Stimulated activated CD4-positive, alpha-beta T cell treated with anti-CD3 and anti-CD28 coated beads, Interleukin-4, amount 100 ng/mL, for 48 hours (primary cell): ENCODE results near the gene WWC2.
"Not testable (repeated sequence)": the region's sequence is repeated elsewhere in the genome, so short reads cannot be mapped to it uniquely, and the experiment has no call there.

Source experiments
- DNase-seq, 2 donors: peaks; one replicate each; pipeline ENCODE4 v3.0.0-alpha.2; 2020; ENCODE audit warnings: low read depth in 2 of 2

The WWC2 gene

DNA sequence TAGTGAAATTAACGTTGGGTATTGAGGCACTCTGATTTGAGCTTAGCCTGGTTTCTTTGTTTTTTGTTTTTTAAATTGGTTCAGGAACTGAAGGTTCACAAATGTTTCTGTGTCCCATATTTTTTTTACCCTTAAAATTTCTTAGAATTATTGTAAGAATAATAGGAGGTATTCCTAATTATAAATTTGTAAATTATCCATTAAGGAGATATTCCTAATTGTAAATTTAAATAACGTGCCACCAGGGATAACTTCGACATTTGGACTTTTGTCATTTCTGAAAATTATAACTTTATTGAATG is 1.2 kb downstream of the WWC2 start:
- DNase-seq = no peak

DNA sequence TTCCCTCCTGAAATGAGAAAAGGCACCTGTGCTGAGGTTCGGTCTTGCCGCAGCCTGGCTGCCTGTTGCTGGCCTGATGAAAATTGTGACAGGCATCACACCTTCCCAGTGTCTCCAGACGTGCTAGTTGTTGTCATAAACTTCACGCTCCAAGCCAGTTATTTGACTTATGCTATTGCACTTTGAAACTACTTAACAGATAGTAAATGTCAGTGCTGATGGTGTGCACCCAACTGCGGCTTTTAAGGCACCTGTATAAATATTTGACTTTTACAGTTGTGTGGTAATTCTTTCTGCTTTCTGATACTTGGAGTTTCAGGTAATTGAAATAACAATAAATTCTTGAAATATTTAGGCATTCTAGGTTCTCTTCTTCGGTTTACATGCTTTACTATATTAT is 1.8 kb downstream of the WWC2 start:
- DNase-seq = no peak

- no peak for DNase-seq
Measured at GRCh38 chr4:183101956-183102480, 3.0 kb downstream of the WWC2 start.

GRCh38 chr4:183105092-183105491 is 6.0 kb downstream of the WWC2 start:
- no peak for DNase-seq

DNA sequence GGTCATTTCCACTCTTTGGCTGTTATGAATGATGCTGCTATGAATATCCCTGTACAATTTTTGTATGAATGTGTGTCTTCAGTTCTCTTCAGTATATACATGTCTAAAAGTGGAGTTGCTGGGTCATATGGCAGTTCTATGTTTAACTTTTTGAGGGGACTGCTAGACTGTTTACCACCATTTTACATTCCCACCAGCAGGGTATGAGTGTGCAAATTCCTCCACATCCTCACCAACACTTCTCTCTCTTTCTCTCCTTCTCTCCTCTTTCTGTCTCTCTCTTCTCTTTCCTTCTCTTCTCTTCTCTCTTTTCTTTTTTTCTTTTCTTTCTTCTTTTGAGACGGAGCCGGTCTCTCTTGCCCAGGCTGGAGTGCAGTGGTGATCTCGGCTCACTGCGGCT is 7.8 kb downstream of the WWC2 start:
- no peak for DNase-seq

DNA sequence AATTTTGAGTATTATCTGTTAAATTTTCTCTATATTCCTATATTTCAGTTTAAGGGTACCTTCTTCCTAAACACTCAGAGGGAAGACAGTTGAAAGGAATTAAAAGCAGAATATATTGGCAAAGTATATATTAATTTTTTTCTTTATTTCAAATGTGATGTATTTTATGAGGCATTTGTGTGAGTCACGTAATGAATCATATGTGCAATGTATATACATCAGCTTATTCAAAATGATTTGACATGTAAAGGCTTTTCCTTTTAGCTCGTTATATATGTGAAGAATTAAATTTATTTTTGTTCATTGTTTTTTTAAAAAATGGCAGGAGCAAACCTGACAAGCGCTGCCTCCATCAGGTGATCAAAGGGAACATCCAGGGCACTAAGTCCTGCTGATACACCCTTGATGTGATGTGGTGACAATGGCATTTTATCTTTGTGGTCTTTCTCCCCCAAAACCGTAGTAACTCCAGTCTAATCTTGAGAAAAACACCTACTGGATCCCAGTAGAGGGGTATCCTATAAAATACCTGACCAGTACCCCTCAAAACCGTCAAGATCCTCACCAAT is 8.9 kb downstream of the WWC2 start:
- no peak for DNase-seq

DNA sequence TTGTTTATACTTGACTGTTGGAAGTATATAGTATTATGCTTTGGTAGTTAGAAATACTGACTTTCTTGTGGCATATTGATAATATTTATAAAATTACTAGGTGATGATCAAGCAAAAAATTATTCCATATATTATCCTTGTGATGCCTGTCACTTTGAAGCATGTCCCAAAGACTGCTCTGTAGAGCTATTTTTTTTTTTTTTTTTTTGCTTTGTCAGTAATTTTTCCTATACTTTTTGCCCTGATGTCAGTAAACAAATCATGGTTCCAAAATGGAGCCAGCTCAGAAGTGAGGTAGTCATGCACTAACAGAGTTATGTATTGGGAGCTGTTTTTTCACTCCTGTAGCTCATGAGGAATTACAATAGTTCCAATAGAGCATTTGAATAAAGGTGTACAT is 11.2 kb downstream of the WWC2 start:
- DNase-seq = no peak

DNA sequence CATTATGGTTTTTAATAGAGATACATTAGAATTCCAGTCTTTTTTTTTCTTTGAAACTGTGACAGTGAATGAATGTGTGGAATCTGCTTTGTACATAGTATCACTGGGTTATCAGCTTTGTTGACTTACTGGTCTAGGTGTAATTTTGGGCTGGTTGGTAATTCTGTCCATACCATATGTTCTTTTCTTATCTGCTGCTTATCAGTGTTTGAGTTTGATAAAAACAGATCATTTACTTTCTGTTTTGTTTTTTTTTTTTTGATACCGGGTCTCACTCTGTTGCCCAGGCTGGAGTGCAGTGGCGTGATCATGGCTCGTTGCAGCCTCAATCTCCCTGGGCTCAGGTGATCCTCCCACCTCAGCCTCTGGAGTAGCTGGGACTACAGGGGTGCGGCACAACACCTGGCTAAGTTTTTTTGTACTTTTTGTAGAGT is 12.4 kb downstream of the WWC2 start:
- DNase-seq = no peak

- no peak for DNase-seq
Measured at GRCh38 chr4:183118141-183118540, 19.1 kb downstream of the WWC2 start.

- no peak for DNase-seq
Measured at GRCh38 chr4:183118585-183118984, 19.5 kb downstream of the WWC2 start.

DNA sequence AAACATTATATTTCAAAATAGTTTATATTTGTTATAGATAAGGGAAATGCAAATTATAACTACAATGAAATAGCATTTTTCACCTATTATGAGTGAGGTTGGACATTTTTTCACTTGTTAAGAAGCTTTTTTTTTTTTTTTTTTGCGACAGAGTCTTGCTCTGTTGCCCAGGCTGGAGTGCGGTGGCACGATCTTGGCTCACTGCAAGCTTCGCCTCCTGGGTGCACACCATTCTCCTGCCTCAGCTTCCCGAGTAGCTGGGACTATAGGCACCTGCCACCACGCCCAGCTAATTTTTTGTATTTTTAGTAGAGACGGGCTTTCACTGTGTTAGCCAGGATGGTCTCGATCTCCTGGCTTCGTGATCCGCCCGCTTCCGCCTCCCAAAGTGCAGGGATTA is 22.6 kb downstream of the WWC2 start:
- DNase-seq = not testable (repeated sequence)

GRCh38 chr4:183124228-183124627 is 25.2 kb downstream of the WWC2 start:
- DNase-seq = no peak

DNA sequence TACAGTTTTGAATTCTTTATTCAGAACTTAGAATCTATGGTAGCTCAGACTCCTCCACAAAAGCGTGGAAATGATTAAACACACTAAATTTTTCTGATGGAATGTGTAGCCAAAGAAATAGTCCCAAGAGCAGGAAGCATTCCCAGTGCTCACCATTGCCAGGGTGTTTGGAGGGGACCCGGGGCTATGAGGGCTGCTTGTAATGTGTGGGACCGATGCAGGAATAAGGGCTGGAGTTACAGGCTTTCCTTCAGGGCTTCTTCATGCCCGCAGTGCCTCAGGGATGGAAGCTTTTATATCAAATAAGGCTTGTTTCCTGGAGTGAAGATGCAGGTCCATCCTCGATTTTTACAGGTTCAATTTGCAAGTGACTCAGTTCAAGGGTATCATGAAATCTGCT is 25.8 kb downstream of the WWC2 start:
- DNase-seq = no peak

DNA sequence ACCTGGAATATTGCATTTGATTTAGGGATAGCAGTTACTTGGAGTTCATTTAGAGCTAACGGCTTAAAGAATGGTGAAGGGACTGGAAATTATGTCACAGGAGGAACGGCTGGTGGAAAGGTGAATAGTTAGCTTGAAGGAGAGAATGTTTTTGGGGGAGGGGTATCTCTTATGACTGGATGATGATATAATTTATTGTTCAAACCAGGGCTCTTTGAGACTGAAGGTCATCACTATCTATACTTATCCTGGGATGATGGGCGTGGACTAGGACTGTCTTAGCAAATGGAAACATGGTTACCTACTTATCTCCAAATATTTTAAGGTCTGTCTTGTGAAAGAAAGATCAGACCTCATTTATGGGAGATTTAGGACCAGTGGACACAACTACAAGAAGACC is 30.1 kb downstream of the WWC2 start:
- DNase-seq = no peak

GRCh38 chr4:183129675-183130074 is 30.6 kb downstream of the WWC2 start:
- DNase-seq = no peak

DNA sequence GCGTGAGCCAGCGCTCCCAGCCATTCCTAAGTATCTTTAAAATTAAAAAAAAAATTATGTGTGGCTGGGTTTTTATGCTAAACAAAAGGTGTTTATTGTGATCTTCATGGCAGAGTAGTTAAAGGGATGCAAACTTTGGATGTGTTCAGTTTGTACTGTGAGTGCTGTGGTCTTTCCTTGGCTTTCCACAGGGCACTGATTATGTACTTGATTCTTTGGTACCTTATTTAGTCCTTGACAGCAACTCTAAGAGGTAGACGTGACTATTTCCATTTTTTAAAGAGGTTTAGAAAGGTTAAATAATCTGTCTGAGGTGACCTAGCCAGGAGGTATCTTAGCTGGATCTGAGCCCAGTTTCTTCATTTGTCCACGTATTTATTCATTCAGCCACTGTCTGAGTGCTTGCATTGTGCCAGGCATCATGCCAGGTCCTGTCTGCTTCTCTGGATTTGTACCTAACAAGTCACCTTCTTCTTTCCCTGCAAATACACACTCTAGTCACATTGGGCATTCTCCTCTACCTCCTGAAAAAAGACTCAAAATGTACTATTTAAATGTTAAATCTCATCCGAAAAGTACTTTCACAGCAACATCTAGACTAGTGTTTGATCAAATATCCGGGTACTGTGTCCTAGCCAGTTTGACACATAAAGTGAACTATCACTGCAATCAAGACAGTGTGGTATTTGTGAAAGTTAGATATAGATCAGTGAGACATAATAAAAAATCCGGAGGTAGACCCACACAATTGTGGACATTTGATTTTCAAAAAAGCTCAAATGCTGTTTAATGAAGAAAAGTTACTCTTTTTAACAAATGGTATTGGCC is 31.5 kb downstream of the WWC2 start:
- DNase-seq = no peak

GRCh38 chr4:183132081-183132480 is 33.0 kb downstream of the WWC2 start:
- no peak for DNase-seq

GRCh38 chr4:183132865-183133264 is 33.8 kb downstream of the WWC2 start:
- DNase-seq = no peak

DNA sequence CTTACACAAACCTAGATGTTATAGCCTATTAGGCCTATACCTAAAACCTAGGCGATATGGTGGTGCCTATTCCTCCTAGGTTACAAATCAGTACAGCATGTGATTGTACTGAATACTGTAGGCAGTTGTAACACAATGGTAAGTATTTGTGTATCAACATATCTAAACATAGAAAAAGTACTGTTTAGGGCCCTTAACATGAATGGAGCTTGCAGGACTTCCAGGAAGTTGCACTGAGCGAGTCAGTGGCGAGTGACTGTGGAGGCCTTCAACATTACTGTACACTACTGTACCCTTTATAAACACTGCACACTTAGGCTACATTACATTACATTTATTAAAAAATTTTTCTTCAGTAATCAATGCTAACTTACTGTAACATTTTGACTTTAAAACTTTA is 37.8 kb downstream of the WWC2 start:
- no peak for DNase-seq

DNA sequence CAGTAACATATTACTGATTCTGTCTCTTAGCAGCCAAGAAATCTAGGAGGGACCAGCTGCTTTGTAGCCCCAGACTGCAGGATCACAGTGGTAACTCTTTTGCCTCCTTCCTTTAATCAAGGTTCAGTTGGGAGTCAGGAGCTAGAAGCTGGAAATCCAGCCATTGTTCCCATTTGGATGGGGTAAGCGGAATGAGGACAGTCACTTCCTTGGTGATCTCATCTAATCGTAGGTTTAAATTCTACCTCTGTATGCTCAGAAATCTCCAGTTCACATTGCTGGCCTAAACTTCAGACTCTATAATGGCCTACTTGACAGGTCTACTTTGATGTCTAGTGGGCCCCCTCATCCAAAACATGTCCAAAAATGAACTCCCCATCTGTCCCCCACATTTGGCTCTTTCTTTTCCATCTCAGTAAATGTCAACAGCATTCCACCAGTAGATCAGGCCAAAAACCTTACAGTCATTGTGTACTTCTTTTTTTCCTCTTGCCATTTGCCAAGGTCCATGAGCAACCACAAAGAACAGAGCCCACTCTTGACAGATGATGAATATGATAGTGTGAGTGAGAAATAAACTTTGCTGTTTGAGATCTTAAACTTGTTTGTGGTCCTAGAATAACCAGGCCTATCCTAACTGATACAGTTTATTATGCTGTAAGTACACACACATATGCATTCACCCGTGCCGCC is 40.1 kb downstream of the WWC2 start:
- DNase-seq = no peak

GRCh38 chr4:183139972-183140570 is 41.0 kb downstream of the WWC2 start:
- DNase-seq = no peak

DNA sequence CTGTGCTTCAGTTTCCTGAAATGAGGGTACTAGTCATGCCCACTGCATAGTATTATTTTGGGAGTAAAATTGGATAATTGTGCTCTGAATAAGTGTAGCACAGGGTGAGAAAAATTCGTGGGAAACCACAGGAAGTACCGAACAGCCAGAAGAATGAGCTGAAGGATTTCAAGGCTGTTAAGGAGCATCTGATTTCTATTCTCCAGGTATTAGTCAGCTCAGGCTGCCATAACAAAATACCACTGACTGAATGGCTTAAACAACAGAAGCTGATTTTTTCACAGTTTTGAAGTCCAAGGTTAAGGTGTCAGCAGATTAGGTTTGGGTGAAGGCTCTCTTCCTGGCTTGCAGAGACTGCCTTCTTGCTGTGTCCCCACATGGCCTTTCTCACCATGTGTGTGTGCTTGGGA is 41.9 kb downstream of the WWC2 start:
- no peak for DNase-seq

GRCh38 chr4:183141997-183142396 is 42.9 kb downstream of the WWC2 start:
- no peak for DNase-seq
